Liver (tissue), 9 donors: Measurements from ENCODE around the gene LMOD1. TPM values are rescaled to one million over a fixed set of nuclear protein-coding genes. Genes with fewer than 3 reads are reported as not detected.

Experiments
- DNase-seq: peaks from one replicate; pipeline ENCODE4 v3.0.0-alpha.2; 2017; ENCODE audit warnings: low spot score
- H3K27ac ChIP-seq, 2 donors: one replicate each; pipeline ENCODE4 v1.7.0; 2013; ENCODE audit warnings: inconsistent platforms in 2 of 2, low read length in 2 of 2, control low read depth in 1 of 2, low read depth in 1 of 2, mild to moderate bottlenecking in 1 of 2
- H3K27me3 ChIP-seq, 4 donors: one replicate each; pipeline versions ENCODE4 v1.6.1 to v1.7.0; 2013; ENCODE audit warnings: low read length in 3 of 4, inconsistent platforms in 1 of 4, mild to moderate bottlenecking in 1 of 4, moderate library complexity in 1 of 4; ENCODE audit not compliant: control insufficient read depth in 4 of 4, insufficient read depth in 4 of 4
- H3K36me3 ChIP-seq, 4 donors: one replicate each; pipeline versions ENCODE4 v1.6.1 to v1.7.0; 2013; ENCODE audit warnings: low read length in 3 of 4, mild to moderate bottlenecking in 3 of 4, low read depth in 1 of 4, moderate library complexity in 1 of 4; ENCODE audit not compliant: control insufficient read depth in 4 of 4, insufficient read depth in 3 of 4
- H3K4me1 ChIP-seq, 4 donors: one replicate each; pipeline versions ENCODE4 v1.6.1 to v1.7.0; 2013; ENCODE audit warnings: low read length in 3 of 4, mild to moderate bottlenecking in 3 of 4, moderate library complexity in 1 of 4; ENCODE audit not compliant: control insufficient read depth in 4 of 4, insufficient read depth in 4 of 4
- H3K4me3 ChIP-seq, 3 donors: one replicate each; pipeline versions ENCODE4 v1.6.1 to v1.7.0; 2013; ENCODE audit warnings: low read length in 3 of 3, control low read depth in 1 of 3, low read depth in 1 of 3, mild to moderate bottlenecking in 1 of 3
- H3K9ac ChIP-seq, 2 donors: one replicate each; pipeline ENCODE4 v1.7.0; 2013; ENCODE audit warnings: low read length in 2 of 2, mild to moderate bottlenecking in 2 of 2, moderate library complexity in 2 of 2, control low read depth in 1 of 2, low read depth in 1 of 2
- H3K9me3 ChIP-seq, 4 donors: one replicate each; pipeline versions ENCODE4 v1.6.1 to v1.7.0; 2013; ENCODE audit warnings: low read length in 3 of 4; ENCODE audit not compliant: control insufficient read depth in 4 of 4
- EGR1 ChIP-seq, 2 donors: IDR thresholded peaks; 2 replicates each; pipeline ENCODE4 v1.6.1; 2016 to 2018; ENCODE audit warnings: antibody characterized with exemption in 2 of 2, low read depth in 2 of 2
- FOXA1 ChIP-seq: IDR thresholded peaks from 2 replicates; pipeline ENCODE4 v1.6.1; 2016; ENCODE audit warnings: antibody characterized with exemption
- FOXA2 ChIP-seq: IDR thresholded peaks from 2 replicates; pipeline ENCODE4 v1.6.1; 2016; ENCODE audit warnings: antibody characterized with exemption
- NR2F2 ChIP-seq: IDR thresholded peaks from 2 replicates; pipeline ENCODE4 v1.6.1; 2016; ENCODE audit warnings: antibody characterized with exemption
- RAD21 ChIP-seq, 2 donors: IDR thresholded peaks; 2 replicates each; pipeline ENCODE4 v1.6.1; 2016; ENCODE audit warnings: antibody characterized with exemption in 2 of 2, mild to moderate bottlenecking in 2 of 2
- RXRA ChIP-seq, 2 donors: IDR thresholded peaks; 2 replicates each; pipeline ENCODE4 v1.6.1; 2017 to 2018; ENCODE audit warnings: antibody characterized with exemption in 2 of 2, mild to moderate bottlenecking in 1 of 2
- SP1 ChIP-seq: IDR thresholded peaks from 2 replicates; pipeline ENCODE4 v1.6.1; 2018; ENCODE audit warnings: antibody characterized with exemption, mild to moderate bottlenecking
- TAF1 ChIP-seq: conservative IDR thresholded peaks from 2 replicates; pipeline ENCODE4 v1.6.1; 2016; ENCODE audit warnings: antibody characterized with exemption, mild to moderate bottlenecking
- YY1 ChIP-seq: IDR thresholded peaks from 2 replicates; pipeline ENCODE4 v1.6.1; 2016; ENCODE audit warnings: antibody characterized with exemption, mild to moderate bottlenecking
- WGBS: extraction: QIAGEN DNeasy Blood & Tissue Kit; methylation state at CpG from one replicate; pipeline ENCODE4 v1.1.7; 2013; 5-methylcytosine and 5-hydroxymethylcytosine counted together
- polyA plus RNA-seq, 2 donors: library from polyadenylated mRNA; stranded (reverse) in 1 of 2; unstranded in 1 of 2; fragments of 200-250 nt in 1 of 2; fragments of >200 nt in 1 of 2; fragmentation: Nextera tagmentation in 1 of 2; extraction: Ambion mirVana in 1 of 2; gene quantifications; one replicate each; pipeline versions ENCODE4 v1.2.1 to v1.2.3, GENCODE V29; 2013 to 2015
- total RNA-seq, 2 donors: library from RNA; depleted of rRNA; stranded (reverse); fragments of >200 nt; gene quantifications; one replicate each; pipeline ENCODE4 v1.2.3, GENCODE V29; 2014
- TF ChIP-seq, protein P1 (sequence below): fragments of 150-350 bp; IDR thresholded peaks from 2 replicates; pipeline ENCODE4 v1.5.1; 2017; ENCODE audit warnings: improper control_type of control experiment, low read depth, low read length; ENCODE audit not compliant: missing input control
- TF ChIP-seq, protein P2 (sequence below): IDR thresholded peaks from 2 replicates; pipeline ENCODE4 v1.6.1; 2016; ENCODE audit warnings: antibody characterized with exemption, mild to moderate bottlenecking
- TF ChIP-seq, protein P3 (sequence below): IDR thresholded peaks from 2 replicates; pipeline ENCODE4 v1.6.1; 2016; ENCODE audit warnings: antibody characterized with exemption
- donor health status: healthy.
- donor health status: healthy.
- donor health status: healthy.
- donor health status: healthy.
- donor health status: healthy.

The LMOD1 gene
- total and polyA plus RNA-seq, 4 donors: 0.14 to 4.4 (median 2.2) TPM

DNA sequence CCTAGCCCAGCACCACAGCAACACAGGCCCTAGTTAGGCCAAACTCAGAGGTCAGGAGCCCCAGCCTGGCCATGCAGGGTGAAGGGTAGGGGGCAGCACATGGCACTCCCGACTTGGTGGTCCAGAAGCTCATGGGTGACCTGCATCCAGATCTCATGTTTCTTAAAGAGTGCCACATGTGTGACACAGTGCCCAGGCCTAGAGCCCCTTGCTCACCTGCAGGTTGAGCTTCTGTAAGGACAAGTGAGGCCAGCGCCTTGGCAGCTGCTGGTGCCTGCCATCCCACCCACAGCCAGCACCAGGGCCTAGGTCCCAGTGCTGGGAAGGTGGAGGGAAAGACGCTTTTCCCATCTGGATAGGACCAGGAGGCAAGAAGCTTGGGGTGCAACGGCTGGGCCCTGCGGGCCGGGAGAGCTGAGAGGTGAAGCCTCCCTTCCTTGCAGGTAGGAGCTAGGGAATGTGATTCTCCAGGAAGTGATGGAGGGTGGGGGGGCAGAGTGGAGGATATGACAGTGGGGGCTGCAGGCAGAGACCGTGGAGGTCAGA is 51.2 kb downstream of the LMOD1 start:
- H3K9ac ChIP-seq: no peak overlapping the region
- TF ChIP-seq FOXA2 (no peak), RAD21 (IDR thresholded peaks at IDR 0.05) (no peak), RXRA (IDR thresholded peaks at IDR 0.05) (no peak), YY1 (no peak), FOXA1 (no peak), EGR1 (IDR thresholded peaks at IDR 0.05; ENCODE audit: low read depth in 2 of 2) (no peak), SP1 (no peak), TAF1 (no peak), NR2F2 (no peak)
- TF ChIP-seq, protein P1, sequence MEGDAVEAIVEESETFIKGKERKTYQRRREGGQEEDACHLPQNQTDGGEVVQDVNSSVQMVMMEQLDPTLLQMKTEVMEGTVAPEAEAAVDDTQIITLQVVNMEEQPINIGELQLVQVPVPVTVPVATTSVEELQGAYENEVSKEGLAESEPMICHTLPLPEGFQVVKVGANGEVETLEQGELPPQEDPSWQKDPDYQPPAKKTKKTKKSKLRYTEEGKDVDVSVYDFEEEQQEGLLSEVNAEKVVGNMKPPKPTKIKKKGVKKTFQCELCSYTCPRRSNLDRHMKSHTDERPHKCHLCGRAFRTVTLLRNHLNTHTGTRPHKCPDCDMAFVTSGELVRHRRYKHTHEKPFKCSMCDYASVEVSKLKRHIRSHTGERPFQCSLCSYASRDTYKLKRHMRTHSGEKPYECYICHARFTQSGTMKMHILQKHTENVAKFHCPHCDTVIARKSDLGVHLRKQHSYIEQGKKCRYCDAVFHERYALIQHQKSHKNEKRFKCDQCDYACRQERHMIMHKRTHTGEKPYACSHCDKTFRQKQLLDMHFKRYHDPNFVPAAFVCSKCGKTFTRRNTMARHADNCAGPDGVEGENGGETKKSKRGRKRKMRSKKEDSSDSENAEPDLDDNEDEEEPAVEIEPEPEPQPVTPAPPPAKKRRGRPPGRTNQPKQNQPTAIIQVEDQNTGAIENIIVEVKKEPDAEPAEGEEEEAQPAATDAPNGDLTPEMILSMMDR: no peak
- TF ChIP-seq, protein P2, sequence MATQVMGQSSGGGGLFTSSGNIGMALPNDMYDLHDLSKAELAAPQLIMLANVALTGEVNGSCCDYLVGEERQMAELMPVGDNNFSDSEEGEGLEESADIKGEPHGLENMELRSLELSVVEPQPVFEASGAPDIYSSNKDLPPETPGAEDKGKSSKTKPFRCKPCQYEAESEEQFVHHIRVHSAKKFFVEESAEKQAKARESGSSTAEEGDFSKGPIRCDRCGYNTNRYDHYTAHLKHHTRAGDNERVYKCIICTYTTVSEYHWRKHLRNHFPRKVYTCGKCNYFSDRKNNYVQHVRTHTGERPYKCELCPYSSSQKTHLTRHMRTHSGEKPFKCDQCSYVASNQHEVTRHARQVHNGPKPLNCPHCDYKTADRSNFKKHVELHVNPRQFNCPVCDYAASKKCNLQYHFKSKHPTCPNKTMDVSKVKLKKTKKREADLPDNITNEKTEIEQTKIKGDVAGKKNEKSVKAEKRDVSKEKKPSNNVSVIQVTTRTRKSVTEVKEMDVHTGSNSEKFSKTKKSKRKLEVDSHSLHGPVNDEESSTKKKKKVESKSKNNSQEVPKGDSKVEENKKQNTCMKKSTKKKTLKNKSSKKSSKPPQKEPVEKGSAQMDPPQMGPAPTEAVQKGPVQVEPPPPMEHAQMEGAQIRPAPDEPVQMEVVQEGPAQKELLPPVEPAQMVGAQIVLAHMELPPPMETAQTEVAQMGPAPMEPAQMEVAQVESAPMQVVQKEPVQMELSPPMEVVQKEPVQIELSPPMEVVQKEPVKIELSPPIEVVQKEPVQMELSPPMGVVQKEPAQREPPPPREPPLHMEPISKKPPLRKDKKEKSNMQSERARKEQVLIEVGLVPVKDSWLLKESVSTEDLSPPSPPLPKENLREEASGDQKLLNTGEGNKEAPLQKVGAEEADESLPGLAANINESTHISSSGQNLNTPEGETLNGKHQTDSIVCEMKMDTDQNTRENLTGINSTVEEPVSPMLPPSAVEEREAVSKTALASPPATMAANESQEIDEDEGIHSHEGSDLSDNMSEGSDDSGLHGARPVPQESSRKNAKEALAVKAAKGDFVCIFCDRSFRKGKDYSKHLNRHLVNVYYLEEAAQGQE: no peak
- no peaks in the 10 kb centered on the region for H3K9me3 ChIP-seq
- WGBS: 83% methylated on average over 7 of the region's 7 CpGs
- H3K36me3 ChIP-seq: no peaks in the 10 kb centered on the region
- H3K4me3 ChIP-seq: no peak overlapping the region
- no peaks in the 10 kb centered on the region for H3K27me3 ChIP-seq
- no peak overlapping the region for H3K27ac ChIP-seq
- peaks cover 0 to 7% (median 3%) of the 10 kb centered on the region in 4 donors for H3K4me1 ChIP-seq
- no peak for DNase-seq

DNA sequence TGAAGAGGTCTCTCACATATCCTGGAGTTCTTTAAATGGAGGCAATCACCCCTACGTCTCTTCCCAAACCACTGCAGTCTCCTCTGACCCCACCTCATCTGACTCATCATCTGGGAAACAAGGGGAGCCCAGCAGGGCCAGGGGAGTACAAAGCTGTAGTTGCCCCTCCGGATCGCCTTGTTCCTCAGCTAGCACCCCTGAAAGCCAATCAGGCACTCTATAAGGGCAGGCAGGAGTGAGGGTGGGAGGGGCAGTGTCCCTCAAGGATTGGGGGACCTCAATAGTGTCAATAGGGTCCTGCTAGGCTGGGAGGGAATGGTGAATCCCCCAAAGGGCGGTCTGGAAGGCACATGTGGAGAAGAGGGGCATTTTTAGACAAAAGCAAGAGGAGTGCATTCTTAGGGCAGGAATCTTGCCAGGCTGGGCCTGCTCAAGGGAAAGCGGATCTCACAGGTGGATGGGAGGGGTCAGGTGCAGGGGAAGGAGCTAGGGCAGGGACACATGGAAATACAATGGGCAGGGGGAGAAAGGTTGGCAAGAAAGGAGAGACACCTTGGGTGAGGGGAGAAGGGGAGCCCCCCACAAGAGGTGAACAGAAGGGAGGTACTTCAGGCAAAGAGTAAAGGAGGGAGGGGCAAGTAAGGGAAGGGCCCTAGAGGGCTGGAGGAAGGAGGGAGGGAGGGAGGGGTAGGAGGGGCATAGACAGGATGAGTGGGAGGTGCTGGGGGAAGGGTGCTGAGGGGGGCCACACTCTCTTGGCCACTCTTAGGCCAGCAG is 51.8 kb downstream of the LMOD1 start:
- no peak overlapping the region for H3K27ac ChIP-seq
- TF ChIP-seq, protein P3, sequence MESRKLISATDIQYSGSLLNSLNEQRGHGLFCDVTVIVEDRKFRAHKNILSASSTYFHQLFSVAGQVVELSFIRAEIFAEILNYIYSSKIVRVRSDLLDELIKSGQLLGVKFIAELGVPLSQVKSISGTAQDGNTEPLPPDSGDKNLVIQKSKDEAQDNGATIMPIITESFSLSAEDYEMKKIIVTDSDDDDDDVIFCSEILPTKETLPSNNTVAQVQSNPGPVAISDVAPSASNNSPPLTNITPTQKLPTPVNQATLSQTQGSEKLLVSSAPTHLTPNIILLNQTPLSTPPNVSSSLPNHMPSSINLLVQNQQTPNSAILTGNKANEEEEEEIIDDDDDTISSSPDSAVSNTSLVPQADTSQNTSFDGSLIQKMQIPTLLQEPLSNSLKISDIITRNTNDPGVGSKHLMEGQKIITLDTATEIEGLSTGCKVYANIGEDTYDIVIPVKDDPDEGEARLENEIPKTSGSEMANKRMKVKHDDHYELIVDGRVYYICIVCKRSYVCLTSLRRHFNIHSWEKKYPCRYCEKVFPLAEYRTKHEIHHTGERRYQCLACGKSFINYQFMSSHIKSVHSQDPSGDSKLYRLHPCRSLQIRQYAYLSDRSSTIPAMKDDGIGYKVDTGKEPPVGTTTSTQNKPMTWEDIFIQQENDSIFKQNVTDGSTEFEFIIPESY: no peak
- TF ChIP-seq NR2F2: no peak
- no peak for TF ChIP-seq FOXA1
- no peak for TF ChIP-seq SP1
- DNase-seq: no peak
- peaks cover 0 to 7% (median 4%) of the 10 kb centered on the region in 4 donors for H3K4me1 ChIP-seq
- no peak overlapping the region for H3K4me3 ChIP-seq
- no peaks in the 10 kb centered on the region for H3K36me3 ChIP-seq
- no peaks in the 10 kb centered on the region for H3K9me3 ChIP-seq
- no peak overlapping the region for H3K9ac ChIP-seq
- WGBS: 90% methylated on average over 5 of the region's 5 CpGs
- H3K27me3 ChIP-seq: no peaks in the 10 kb centered on the region
